Hepatocyte (in vitro differentiated cells): ENCODE results near the gene TBC1D28.
"Not testable (repeated sequence)": the region's sequence is repeated elsewhere in the genome, so short reads cannot be mapped to it uniquely, and the experiment has no call there.

ENCODE experiments used
- CTCF ChIP-seq: fragments of 200-600 bp; sonication (generic); IDR thresholded peaks from 2 replicates; pipeline ENCODE4 v1.5.1; 2016; ENCODE audit warnings: antibody characterized with exemption, mild to moderate bottlenecking; ENCODE audit not compliant: poor library complexity
- EZH2 ChIP-seq: fragments of 200-600 bp; sonication (generic); IDR thresholded peaks from 2 replicates; pipeline ENCODE4 v1.6.1; 2016; ENCODE audit warnings: antibody characterized with exemption, mild to moderate bottlenecking, borderline replicate concordance

- TF ChIP-seq CTCF, EZH2: not testable (repeated sequence)
These were observed 22.1 kb upstream of the TBC1D28 start for GRCh38 chr17:18666326-18666725.
